Measurements from ENCODE around the gene MAP3K21.

The MAP3K21 gene

DNA sequence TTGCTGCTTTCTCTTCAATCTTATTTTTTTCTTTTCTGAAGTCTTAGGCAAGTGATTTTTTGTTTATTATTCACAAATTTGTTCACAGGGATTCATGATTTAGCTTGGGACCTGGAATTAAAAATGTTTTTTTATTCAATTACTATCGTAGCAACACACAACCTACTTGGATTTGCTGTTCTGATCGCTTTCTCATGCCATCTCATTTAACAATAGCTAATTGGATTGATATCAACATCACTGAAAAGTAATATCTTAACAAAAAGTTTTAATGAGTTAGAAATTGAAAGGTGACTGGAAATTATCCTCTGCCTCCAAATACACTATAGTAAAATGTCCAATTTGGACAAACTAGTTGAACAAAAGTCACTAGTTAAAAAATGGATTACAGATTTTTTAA, 32.4 kb downstream of the MAP3K21 start:
- no peak overlapping the region for H3K9ac ChIP-seq (ENCODE audit: insufficient read length, low read depth)
- DNase-seq (ENCODE audit: low read depth, low spot score): no peak
- H3K4me3 ChIP-seq (ENCODE audit: insufficient read length, low read depth): no peak overlapping the region
- H3K9me3 ChIP-seq (ENCODE audit: insufficient read depth, low read length): no peaks in the 10 kb centered on the region
- H3K4me1 ChIP-seq (ENCODE audit: insufficient read depth, insufficient read length): no peaks in the 10 kb centered on the region
- peaks cover 4% of the 10 kb centered on the region for H3K36me3 ChIP-seq (ENCODE audit: insufficient read depth, insufficient read length, low read length)
- TF ChIP-seq YY1 (IDR thresholded peaks at IDR 0.05; ENCODE audit: insufficient read depth, insufficient read length): no peak
- no peak for TF ChIP-seq SUZ12 (IDR thresholded peaks at IDR 0.05; ENCODE audit: extremely low read depth, insufficient read depth, insufficient read length)
- H3K27me3 ChIP-seq (ENCODE audit: insufficient read depth, insufficient read length): no peaks in the 10 kb centered on the region

DNA sequence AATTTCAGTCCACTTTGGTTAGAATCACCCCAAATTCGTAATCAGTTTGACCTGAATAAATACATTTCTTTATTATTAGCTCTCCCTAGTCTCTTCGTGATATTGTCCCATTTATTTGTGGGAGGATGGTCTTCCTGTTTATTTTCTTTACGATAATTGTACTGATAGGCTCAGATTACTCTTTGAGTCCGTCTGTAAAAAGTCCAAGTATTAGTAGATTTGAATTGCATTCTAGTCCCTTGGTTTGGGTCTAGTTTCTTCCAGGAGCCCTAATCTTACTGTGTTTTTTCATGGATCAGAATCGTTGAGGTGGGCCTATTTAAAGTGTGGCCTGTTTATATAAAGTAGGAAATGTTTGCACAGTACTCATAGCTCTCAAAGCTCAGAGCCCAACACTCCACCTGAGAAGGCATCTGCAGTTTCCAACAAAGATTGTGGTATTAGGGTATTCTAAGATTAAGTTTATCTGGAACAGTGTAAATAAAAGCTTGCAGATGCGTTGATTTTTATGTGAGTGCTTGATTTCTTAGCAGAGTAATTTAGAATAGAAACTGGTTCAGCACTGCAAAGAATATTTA, 33.1 kb downstream of the MAP3K21 start:
- no peak for TF ChIP-seq ZNF274 (IDR thresholded peaks at IDR 0.05; ENCODE audit: low read depth, low read length)
- no peak for TF ChIP-seq YY1 (IDR thresholded peaks at IDR 0.05; ENCODE audit: insufficient read depth, insufficient read length)
- no peak for TF ChIP-seq SUZ12 (IDR thresholded peaks at IDR 0.05; ENCODE audit: extremely low read depth, insufficient read depth, insufficient read length)
- H3K36me3 ChIP-seq (ENCODE audit: insufficient read depth, insufficient read length, low read length): peaks cover 4% of the 10 kb centered on the region
- DNase-seq (ENCODE audit: low read depth, low spot score): no peak
- H3K4me1 ChIP-seq (ENCODE audit: insufficient read depth, insufficient read length): no peaks in the 10 kb centered on the region
- H3K4me3 ChIP-seq (ENCODE audit: insufficient read length, low read depth): no peak overlapping the region
- no peaks in the 10 kb centered on the region for H3K27me3 ChIP-seq (ENCODE audit: insufficient read depth, insufficient read length)
- no peaks in the 10 kb centered on the region for H3K9me3 ChIP-seq (ENCODE audit: insufficient read depth, low read length)
- no peak overlapping the region for H3K9ac ChIP-seq (ENCODE audit: insufficient read length, low read depth)

DNA sequence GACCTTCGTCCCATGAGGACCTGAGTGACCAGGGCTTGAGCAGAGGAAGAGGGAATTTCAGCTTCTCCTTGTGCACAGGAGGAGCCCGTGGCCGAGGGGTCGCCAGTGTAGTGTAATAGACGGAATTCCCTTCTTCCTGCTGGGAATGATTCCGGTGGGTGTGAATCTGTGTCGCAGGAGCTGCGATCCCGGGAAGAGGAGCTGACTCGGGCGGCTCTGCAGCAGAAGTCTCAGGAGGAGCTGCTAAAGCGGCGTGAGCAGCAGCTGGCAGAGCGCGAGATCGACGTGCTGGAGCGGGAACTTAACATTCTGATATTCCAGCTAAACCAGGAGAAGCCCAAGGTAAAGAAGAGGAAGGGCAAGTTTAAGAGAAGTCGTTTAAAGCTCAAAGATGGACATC, 34.4 kb downstream of the MAP3K21 start:
- peaks cover 4% of the 10 kb centered on the region for H3K36me3 ChIP-seq (ENCODE audit: insufficient read depth, insufficient read length, low read length)
- TF ChIP-seq YY1 (IDR thresholded peaks at IDR 0.05; ENCODE audit: insufficient read depth, insufficient read length): no peak
- DNase-seq (ENCODE audit: low read depth, low spot score): no peak
- no peak overlapping the region for H3K9ac ChIP-seq (ENCODE audit: insufficient read length, low read depth)
- H3K27me3 ChIP-seq (ENCODE audit: insufficient read depth, insufficient read length): no peaks in the 10 kb centered on the region
- H3K4me3 ChIP-seq (ENCODE audit: insufficient read length, low read depth): no peak overlapping the region
- no peaks in the 10 kb centered on the region for H3K9me3 ChIP-seq (ENCODE audit: insufficient read depth, low read length)
- no peaks in the 10 kb centered on the region for H3K4me1 ChIP-seq (ENCODE audit: insufficient read depth, insufficient read length)

DNA sequence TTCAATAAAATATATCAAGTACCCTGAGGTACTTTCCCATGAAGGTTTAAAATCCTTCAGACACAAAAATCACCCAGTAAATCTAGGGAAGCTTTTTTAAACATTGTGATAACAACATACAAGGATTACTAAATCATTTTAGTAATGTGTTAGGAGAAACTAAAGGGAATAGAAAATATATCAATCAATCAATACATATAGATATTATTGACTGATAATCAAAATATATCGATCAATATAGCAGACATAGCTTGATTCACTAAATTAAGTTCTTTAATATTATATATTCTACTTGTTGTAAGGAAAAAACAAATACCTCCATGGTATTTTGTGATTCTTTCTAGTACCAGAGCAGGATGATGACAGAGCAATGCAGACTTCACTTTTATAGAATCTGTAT, 35.2 kb downstream of the MAP3K21 start:
- H3K27me3 ChIP-seq (ENCODE audit: insufficient read depth, insufficient read length): no peaks in the 10 kb centered on the region
- no peaks in the 10 kb centered on the region for H3K9me3 ChIP-seq (ENCODE audit: insufficient read depth, low read length)
- no peak overlapping the region for H3K9ac ChIP-seq (ENCODE audit: insufficient read length, low read depth)
- peaks cover 4% of the 10 kb centered on the region for H3K36me3 ChIP-seq (ENCODE audit: insufficient read depth, insufficient read length, low read length)
- H3K4me3 ChIP-seq (ENCODE audit: insufficient read length, low read depth): no peak overlapping the region
- TF ChIP-seq SUZ12 (IDR thresholded peaks at IDR 0.05; ENCODE audit: extremely low read depth, insufficient read depth, insufficient read length) (no peak), YY1 (IDR thresholded peaks at IDR 0.05; ENCODE audit: insufficient read depth, insufficient read length) (no peak), ZNF274 (IDR thresholded peaks at IDR 0.05; ENCODE audit: low read depth, low read length) (no peak)
- DNase-seq (ENCODE audit: low read depth, low spot score): no peak
- no peaks in the 10 kb centered on the region for H3K4me1 ChIP-seq (ENCODE audit: insufficient read depth, insufficient read length)

DNA sequence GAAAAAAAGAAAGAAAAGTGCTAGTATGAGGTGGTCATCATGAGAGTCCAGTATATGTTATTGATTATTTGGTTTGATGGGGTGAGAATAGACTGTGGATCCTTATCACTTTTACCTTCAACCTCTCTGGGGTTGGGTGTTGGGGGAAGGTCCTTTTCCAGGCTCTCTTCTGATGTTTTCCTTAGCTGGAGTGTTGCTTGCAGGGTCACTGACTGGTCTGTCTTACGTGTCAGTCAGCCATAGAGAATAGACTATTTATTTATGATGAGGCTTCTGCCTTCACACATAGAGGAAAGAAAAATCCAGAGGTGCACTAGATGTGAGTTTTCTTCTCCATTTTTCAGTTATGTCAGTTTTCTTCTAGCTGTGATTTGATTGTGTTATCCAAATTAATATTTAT, 36.5 kb downstream of the MAP3K21 start:
- no peaks in the 10 kb centered on the region for H3K4me1 ChIP-seq (ENCODE audit: insufficient read depth, insufficient read length)
- H3K27me3 ChIP-seq (ENCODE audit: insufficient read depth, insufficient read length): no peaks in the 10 kb centered on the region
- no peak overlapping the region for H3K4me3 ChIP-seq (ENCODE audit: insufficient read length, low read depth)
- TF ChIP-seq ZNF274 (IDR thresholded peaks at IDR 0.05; ENCODE audit: low read depth, low read length): no peak
- no peak for DNase-seq (ENCODE audit: low read depth, low spot score)
- H3K9me3 ChIP-seq (ENCODE audit: insufficient read depth, low read length): no peaks in the 10 kb centered on the region
- no peak overlapping the region for H3K9ac ChIP-seq (ENCODE audit: insufficient read length, low read depth)
- H3K36me3 ChIP-seq (ENCODE audit: insufficient read depth, insufficient read length, low read length): peaks cover 4% of the 10 kb centered on the region

DNA sequence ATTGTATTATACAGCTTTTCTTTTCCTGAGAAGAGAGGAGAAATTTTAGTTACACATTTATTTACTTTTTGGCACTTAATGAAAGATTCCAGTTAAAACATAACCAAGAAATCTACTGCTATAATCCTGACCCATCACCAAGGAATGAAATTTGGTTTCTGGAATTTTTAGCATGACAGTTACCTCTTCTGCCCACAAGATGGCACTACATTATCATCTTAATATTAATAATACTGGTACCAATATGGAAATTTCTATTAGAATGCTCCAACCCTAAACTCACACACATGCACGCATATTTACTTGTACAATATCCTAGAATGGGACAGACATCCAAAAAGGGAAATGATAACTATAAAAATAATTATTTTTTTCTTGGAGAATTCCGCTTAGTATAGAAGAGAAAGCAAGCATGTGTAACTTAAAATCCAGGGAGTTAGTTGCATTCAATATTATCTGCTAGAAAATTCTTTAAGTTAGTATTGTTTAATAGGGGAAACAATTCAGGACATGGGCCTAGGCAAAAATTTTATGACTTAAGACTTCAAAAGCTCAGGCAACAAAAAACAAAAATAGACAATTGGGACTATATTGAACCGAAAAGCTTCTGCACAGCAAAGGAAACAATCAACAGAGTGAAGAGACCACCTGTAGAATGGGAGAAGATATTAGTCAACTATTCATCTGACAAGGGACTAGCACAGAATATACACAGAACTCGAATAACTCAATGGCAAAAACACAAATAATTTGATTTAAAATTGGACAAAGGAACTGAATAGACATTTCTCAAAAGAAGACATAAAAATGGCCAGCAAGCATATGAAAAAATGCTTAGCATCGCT, 37.4 kb downstream of the MAP3K21 start:
- no peak for TF ChIP-seq ZNF274 (IDR thresholded peaks at IDR 0.05; ENCODE audit: low read depth, low read length)
- no peak for TF ChIP-seq SUZ12 (IDR thresholded peaks at IDR 0.05; ENCODE audit: extremely low read depth, insufficient read depth, insufficient read length)
- no peak for TF ChIP-seq YY1 (IDR thresholded peaks at IDR 0.05; ENCODE audit: insufficient read depth, insufficient read length)
- H3K9me3 ChIP-seq (ENCODE audit: insufficient read depth, low read length): no peaks in the 10 kb centered on the region
- DNase-seq (ENCODE audit: low read depth, low spot score): no peak

DNA sequence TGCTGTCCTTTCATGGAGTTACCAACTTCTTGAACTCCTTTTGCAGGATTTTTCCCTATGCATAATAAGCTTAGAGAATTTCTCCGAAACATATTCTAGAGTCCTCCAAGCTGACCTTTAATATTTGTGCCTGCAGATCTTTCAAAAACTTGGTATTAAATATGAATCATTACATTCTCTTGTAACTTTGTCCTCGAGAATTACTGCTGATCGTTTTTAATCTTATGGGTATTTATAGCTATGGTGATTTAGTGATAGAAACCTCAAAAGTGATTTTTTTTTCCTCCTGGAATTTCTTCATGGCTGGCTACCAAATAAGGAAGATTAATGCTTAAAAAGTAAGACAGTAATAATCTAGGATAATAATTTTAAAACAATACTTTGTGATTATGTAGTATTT, 39.1 kb downstream of the MAP3K21 start:
- Histone ChIP-seq H3K4me3 (ENCODE audit: insufficient read length, low read depth) (no peak overlapping the region), H3K4me1 (ENCODE audit: insufficient read depth, insufficient read length) (no peaks in the 10 kb centered on the region), H3K9me3 (ENCODE audit: insufficient read depth, low read length) (no peaks in the 10 kb centered on the region), H3K9ac (ENCODE audit: insufficient read length, low read depth) (no peak overlapping the region), H3K36me3 (ENCODE audit: insufficient read depth, insufficient read length, low read length) (peaks cover 4% of the 10 kb centered on the region), H3K27me3 (ENCODE audit: insufficient read depth, insufficient read length) (no peaks in the 10 kb centered on the region)
- TF ChIP-seq YY1 (IDR thresholded peaks at IDR 0.05; ENCODE audit: insufficient read depth, insufficient read length): no peak
- TF ChIP-seq ZNF274 (IDR thresholded peaks at IDR 0.05; ENCODE audit: low read depth, low read length): no peak
- TF ChIP-seq SUZ12 (IDR thresholded peaks at IDR 0.05; ENCODE audit: extremely low read depth, insufficient read depth, insufficient read length): no peak
- DNase-seq (ENCODE audit: low read depth, low spot score): no peak

More for the DNA sequence above, 37.4 kb downstream of the MAP3K21 start:
- H3K27me3 ChIP-seq (ENCODE audit: insufficient read depth, insufficient read length): no peaks in the 10 kb centered on the region
- no peaks in the 10 kb centered on the region for H3K4me1 ChIP-seq (ENCODE audit: insufficient read depth, insufficient read length)
- H3K4me3 ChIP-seq (ENCODE audit: insufficient read length, low read depth): no peak overlapping the region
- no peak overlapping the region for H3K9ac ChIP-seq (ENCODE audit: insufficient read length, low read depth)
- H3K36me3 ChIP-seq (ENCODE audit: insufficient read depth, insufficient read length, low read length): peaks cover 4% of the 10 kb centered on the region
